ENCODE data around the gene ARHGEF38.

GRCh38 chr4:105719204-105719603 is 166.8 kb downstream of the ARHGEF38 start:
- TF ChIP-seq POLR2A (IDR thresholded peaks at IDR 0.05) (no peak), CTCF (IDR thresholded peaks at IDR 0.05) (no peak)
